Dedifferentiated amniotic fluid mesenchymal stem cell (primary cell): Measurements from ENCODE around the gene RAB5B.
A peak's percentile ranks its signal among the peaks of the same experiment; 100 is the strongest.
"Not testable (repeated sequence)": the region's sequence is repeated elsewhere in the genome, so short reads cannot be mapped to it uniquely, and the experiment has no call there.

ENCODE experiments used
- DNase-seq: peaks from one replicate; pipeline ENCODE4 v3.0.0-alpha.2; 2016; ENCODE audit errors: extremely low spot score

Gene RAB5B

GRCh38 chr12:55982319-55982936, 8.6 kb downstream of the RAB5B start:
- no peak for DNase-seq

GRCh38 chr12:55983232-55983842, 9.5 kb downstream of the RAB5B start:
- no peak for DNase-seq

- DNase-seq: no peak
Observed at GRCh38 chr12:55984861-55985260, 11.0 kb downstream of the RAB5B start.

GRCh38 chr12:55985341-55985740, 11.5 kb downstream of the RAB5B start:
- DNase-seq: no peak

- not testable (repeated sequence) for DNase-seq
Observed at GRCh38 chr12:55985976-55986375, 12.1 kb downstream of the RAB5B start.

GRCh38 chr12:55991110-55991509, 17.2 kb downstream of the RAB5B start:
- no peak for DNase-seq

GRCh38 chr12:55993230-55993853, 19.5 kb downstream of the RAB5B start:
- no peak for DNase-seq

- DNase-seq: no peak
Observed at GRCh38 chr12:55995366-55995765, 21.5 kb downstream of the RAB5B start.

- DNase-seq: peak; percentile 60
Observed at GRCh38 chr12:55996201-55996714, 22.4 kb downstream of the RAB5B start.

GRCh38 chr12:55996715-55997534, 23.0 kb downstream of the RAB5B start, which contains the start of gene SUOX:
TSS of gene SUOX (plus strand) at chr12:55997276. CDS start at chr12:56002222, 4,946 bp downstream.
- peak; percentile 97 for DNase-seq

- DNase-seq: no peak
Observed at GRCh38 chr12:55997535-55997859, 23.6 kb downstream of the RAB5B start.

GRCh38 chr12:55999522-55999921, 25.6 kb downstream of the RAB5B start:
- not testable (repeated sequence) for DNase-seq

- DNase-seq: not testable (repeated sequence)
Observed at GRCh38 chr12:55999999-56000540, 26.2 kb downstream of the RAB5B start.

GRCh38 chr12:56001487-56002100, 27.7 kb downstream of the RAB5B start:
- DNase-seq: no peak

- DNase-seq: not testable (repeated sequence)
Observed at GRCh38 chr12:56003376-56003775, 29.5 kb downstream of the RAB5B start.

GRCh38 chr12:56004211-56004610, 30.3 kb downstream of the RAB5B start:
- no peak for DNase-seq

- DNase-seq: no peak
Observed at GRCh38 chr12:56007564-56008559, 34.0 kb downstream of the RAB5B start.

GRCh38 chr12:56010111-56010570, 36.3 kb downstream of the RAB5B start:
- DNase-seq: no peak

GRCh38 chr12:56011509-56012090, 37.7 kb downstream of the RAB5B start:
- DNase-seq: no peak

- no peak for DNase-seq
Observed at GRCh38 chr12:56013482-56013881, 39.6 kb downstream of the RAB5B start.
